ENCODE data around the gene NTM.

The NTM gene

DNA sequence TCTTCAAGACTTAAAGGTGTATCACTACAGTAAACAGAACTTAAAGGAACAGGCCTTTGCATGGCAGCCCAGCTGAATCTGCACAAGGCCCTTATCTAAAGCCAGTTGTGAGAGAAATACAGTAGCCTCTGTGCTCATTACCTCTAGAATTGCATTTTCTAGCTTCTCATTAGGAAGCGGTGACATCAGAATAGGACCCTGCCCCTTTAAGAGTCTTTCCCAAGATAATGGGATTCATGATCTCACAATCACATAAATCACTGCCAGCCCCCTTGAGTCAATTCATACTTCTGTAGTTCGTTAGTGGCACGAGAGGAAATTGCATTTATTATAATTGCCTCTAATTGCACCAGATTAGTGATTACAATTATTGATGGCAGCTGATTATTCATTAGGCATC, 170.3 kb downstream of the NTM start:
- Histone ChIP-seq H3K4me3 (replicated peaks; ENCODE audit: insufficient read depth, low read length) (no peak overlapping the region), H3K27ac (replicated peaks) (no peak overlapping the region), H3K27me3 (ENCODE audit: insufficient read depth, poor library complexity, severe bottlenecking) (no peaks in the 10 kb centered on the region)
- no peak for DNase-seq (ENCODE audit: low read depth in 1 of 2, low spot score in 1 of 2)
- TF ChIP-seq POLR2AphosphoS5 (IDR thresholded peaks at IDR 0.05; ENCODE audit: low read depth) (no peak), SPI1 (IDR thresholded peaks at IDR 0.05; ENCODE audit: borderline replicate concordance, low read depth) (no peak), GABPA (IDR thresholded peaks at IDR 0.05; ENCODE audit: low read depth) (no peak)
- TF ChIP-seq, protein P1, sequence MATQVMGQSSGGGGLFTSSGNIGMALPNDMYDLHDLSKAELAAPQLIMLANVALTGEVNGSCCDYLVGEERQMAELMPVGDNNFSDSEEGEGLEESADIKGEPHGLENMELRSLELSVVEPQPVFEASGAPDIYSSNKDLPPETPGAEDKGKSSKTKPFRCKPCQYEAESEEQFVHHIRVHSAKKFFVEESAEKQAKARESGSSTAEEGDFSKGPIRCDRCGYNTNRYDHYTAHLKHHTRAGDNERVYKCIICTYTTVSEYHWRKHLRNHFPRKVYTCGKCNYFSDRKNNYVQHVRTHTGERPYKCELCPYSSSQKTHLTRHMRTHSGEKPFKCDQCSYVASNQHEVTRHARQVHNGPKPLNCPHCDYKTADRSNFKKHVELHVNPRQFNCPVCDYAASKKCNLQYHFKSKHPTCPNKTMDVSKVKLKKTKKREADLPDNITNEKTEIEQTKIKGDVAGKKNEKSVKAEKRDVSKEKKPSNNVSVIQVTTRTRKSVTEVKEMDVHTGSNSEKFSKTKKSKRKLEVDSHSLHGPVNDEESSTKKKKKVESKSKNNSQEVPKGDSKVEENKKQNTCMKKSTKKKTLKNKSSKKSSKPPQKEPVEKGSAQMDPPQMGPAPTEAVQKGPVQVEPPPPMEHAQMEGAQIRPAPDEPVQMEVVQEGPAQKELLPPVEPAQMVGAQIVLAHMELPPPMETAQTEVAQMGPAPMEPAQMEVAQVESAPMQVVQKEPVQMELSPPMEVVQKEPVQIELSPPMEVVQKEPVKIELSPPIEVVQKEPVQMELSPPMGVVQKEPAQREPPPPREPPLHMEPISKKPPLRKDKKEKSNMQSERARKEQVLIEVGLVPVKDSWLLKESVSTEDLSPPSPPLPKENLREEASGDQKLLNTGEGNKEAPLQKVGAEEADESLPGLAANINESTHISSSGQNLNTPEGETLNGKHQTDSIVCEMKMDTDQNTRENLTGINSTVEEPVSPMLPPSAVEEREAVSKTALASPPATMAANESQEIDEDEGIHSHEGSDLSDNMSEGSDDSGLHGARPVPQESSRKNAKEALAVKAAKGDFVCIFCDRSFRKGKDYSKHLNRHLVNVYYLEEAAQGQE (IDR thresholded peaks at IDR 0.05; ENCODE audit: insufficient replicate concordance, low read depth) = no peak
- TF ChIP-seq, protein P2, sequence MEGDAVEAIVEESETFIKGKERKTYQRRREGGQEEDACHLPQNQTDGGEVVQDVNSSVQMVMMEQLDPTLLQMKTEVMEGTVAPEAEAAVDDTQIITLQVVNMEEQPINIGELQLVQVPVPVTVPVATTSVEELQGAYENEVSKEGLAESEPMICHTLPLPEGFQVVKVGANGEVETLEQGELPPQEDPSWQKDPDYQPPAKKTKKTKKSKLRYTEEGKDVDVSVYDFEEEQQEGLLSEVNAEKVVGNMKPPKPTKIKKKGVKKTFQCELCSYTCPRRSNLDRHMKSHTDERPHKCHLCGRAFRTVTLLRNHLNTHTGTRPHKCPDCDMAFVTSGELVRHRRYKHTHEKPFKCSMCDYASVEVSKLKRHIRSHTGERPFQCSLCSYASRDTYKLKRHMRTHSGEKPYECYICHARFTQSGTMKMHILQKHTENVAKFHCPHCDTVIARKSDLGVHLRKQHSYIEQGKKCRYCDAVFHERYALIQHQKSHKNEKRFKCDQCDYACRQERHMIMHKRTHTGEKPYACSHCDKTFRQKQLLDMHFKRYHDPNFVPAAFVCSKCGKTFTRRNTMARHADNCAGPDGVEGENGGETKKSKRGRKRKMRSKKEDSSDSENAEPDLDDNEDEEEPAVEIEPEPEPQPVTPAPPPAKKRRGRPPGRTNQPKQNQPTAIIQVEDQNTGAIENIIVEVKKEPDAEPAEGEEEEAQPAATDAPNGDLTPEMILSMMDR (IDR thresholded peaks at IDR 0.05; ENCODE audit: insufficient read depth, low read length) = no peak

DNA sequence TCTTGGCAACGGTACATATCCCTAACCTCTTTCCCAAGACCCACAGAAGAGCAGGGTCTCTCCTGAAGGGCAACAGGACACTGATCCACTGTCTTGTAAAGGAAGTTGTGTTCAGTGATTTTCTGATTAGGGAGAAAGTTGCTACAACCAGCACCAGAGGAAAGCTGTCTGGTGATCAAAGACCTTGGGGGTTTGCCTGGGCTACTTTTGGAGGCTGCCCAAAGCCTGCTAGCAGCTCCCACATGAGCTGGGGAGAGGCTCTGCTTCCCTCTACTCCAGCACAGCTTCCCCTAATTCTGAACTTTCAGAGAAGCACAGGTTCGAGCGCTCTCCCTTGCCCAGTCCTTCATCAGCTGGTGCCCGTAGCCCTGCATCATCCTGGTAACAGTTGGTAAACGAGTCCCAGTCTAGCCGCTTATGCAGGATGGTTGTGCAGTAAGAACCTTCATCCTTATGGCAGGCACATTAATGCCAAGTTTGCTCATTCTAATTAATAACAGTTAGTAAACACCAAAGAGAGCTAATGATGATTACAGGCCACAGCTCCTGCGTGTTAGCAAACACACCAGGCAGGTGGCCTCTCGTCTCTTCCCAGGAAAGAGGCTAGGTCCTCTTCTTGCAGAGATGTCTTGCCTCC, 173.1 kb downstream of the NTM start:
- Histone ChIP-seq H3K4me3 (replicated peaks; ENCODE audit: insufficient read depth, low read length) (no peak overlapping the region), H3K27ac (replicated peaks) (no peak overlapping the region), H3K27me3 (ENCODE audit: insufficient read depth, poor library complexity, severe bottlenecking) (no peaks in the 10 kb centered on the region)
- TF ChIP-seq, protein P2 (IDR thresholded peaks at IDR 0.05; ENCODE audit: insufficient read depth, low read length) = no peak
- TF ChIP-seq, protein P1 (IDR thresholded peaks at IDR 0.05; ENCODE audit: insufficient replicate concordance, low read depth) = no peak
- TF ChIP-seq SPI1 (IDR thresholded peaks at IDR 0.05; ENCODE audit: borderline replicate concordance, low read depth) (no peak), POLR2AphosphoS5 (IDR thresholded peaks at IDR 0.05; ENCODE audit: low read depth) (no peak), GABPA (IDR thresholded peaks at IDR 0.05; ENCODE audit: low read depth) (no peak)
- DNase-seq (ENCODE audit: low read depth in 1 of 2, low spot score in 1 of 2) = no peak

GRCh38 chr11:131544591-131544990, 174.2 kb downstream of the NTM start:
- Histone ChIP-seq H3K4me3 (replicated peaks; ENCODE audit: insufficient read depth, low read length) (no peak overlapping the region), H3K27me3 (ENCODE audit: insufficient read depth, poor library complexity, severe bottlenecking) (no peaks in the 10 kb centered on the region), H3K27ac (replicated peaks) (no peak overlapping the region)
- no peak for TF ChIP-seq GABPA (IDR thresholded peaks at IDR 0.05; ENCODE audit: low read depth)
- no peak for DNase-seq (ENCODE audit: low read depth in 1 of 2, low spot score in 1 of 2)

- TF ChIP-seq, protein P1 (IDR thresholded peaks at IDR 0.05; ENCODE audit: insufficient replicate concordance, low read depth) = no peak
- no peak for TF ChIP-seq POLR2AphosphoS5 (IDR thresholded peaks at IDR 0.05; ENCODE audit: low read depth)
- TF ChIP-seq GABPA (IDR thresholded peaks at IDR 0.05; ENCODE audit: low read depth) = no peak
- TF ChIP-seq, protein P2 (IDR thresholded peaks at IDR 0.05; ENCODE audit: insufficient read depth, low read length) = no peak
- TF ChIP-seq SPI1 (IDR thresholded peaks at IDR 0.05; ENCODE audit: borderline replicate concordance, low read depth) = no peak
- Histone ChIP-seq H3K4me3 (replicated peaks; ENCODE audit: insufficient read depth, low read length) (no peak overlapping the region), H3K27ac (replicated peaks) (no peak overlapping the region), H3K27me3 (ENCODE audit: insufficient read depth, poor library complexity, severe bottlenecking) (no peaks in the 10 kb centered on the region)
- DNase-seq (ENCODE audit: low read depth in 1 of 2, low spot score in 1 of 2) = no peak
Measured at GRCh38 chr11:131546218-131546895, 175.9 kb downstream of the NTM start.
